ENCODE results near the gene SOWAHB. TPM values are rescaled to one million over a fixed set of nuclear protein-coding genes. Genes with fewer than 3 reads are reported as not detected.
A peak's percentile ranks its signal among the peaks of the same experiment; 100 is the strongest.

The SOWAHB gene
- total RNA-seq (2014; rRNA removed; shearing (Covaris generic)) = not detected in 2 replicates

- Histone ChIP-seq H3K36me3 (no peaks in the 10 kb centered on the region), H3K9me3 (replicated peaks) (no peaks in the 10 kb centered on the region), H3K4me1 (no peaks in the 10 kb centered on the region), H3K27ac (no peak within 1 kb of the TSS), H3K27me3 (no peaks in the 10 kb centered on the region; the same call in 1 of the 2 replicates), H3K4me3 (no peak within 1 kb of the TSS)
- no peak for DNase-seq
Observed at GRCh38 chr4:76897536-76898384, at the start of gene SOWAHB. TSS of gene SOWAHB (minus strand) at chr4:76898144. CDS start at chr4:76897849, 295 bp downstream.

GRCh38 chr4:76947369-76947768, 49.4 kb upstream of the SOWAHB start:
- Histone ChIP-seq H3K4me3 (no peak overlapping the region), H3K27ac (no peak overlapping the region), H3K9me3 (replicated peaks) (no peaks in the 10 kb centered on the region), H3K27me3 (no peaks in the 10 kb centered on the region), H3K4me1 (peaks cover 2% of the 10 kb centered on the region; the same call in 1 of the 2 replicates), H3K36me3 (peaks cover 15% of the 10 kb centered on the region)
- DNase-seq = no peak

GRCh38 chr4:76943790-76944189, 45.8 kb upstream of the SOWAHB start:
- H3K27ac ChIP-seq = no peak overlapping the region
- no peak overlapping the region for H3K4me3 ChIP-seq
- no peaks in the 10 kb centered on the region for H3K9me3 ChIP-seq (replicated peaks)
- H3K4me1 ChIP-seq = no peaks in the 10 kb centered on the region
- DNase-seq = no peak
- peaks cover 21% of the 10 kb centered on the region for H3K36me3 ChIP-seq
- H3K27me3 ChIP-seq = no peaks in the 10 kb centered on the region

GRCh38 chr4:76943129-76943620, 45.2 kb upstream of the SOWAHB start:
- no peak for DNase-seq
- peaks cover 21% of the 10 kb centered on the region for H3K36me3 ChIP-seq
- H3K4me3 ChIP-seq = no peak overlapping the region

GRCh38 chr4:76939184-76939583, 41.2 kb upstream of the SOWAHB start:
- no peaks in the 10 kb centered on the region for H3K9me3 ChIP-seq (replicated peaks)
- no peak overlapping the region for H3K27ac ChIP-seq
- no peak for DNase-seq
- peaks cover 16% of the 10 kb centered on the region; the same call in 1 of the 2 replicates for H3K36me3 ChIP-seq
- no peaks in the 10 kb centered on the region for H3K4me1 ChIP-seq
- H3K4me3 ChIP-seq = no peak overlapping the region
- H3K27me3 ChIP-seq = no peaks in the 10 kb centered on the region

More at GRCh38 chr4:76943129-76943620, 45.2 kb upstream of the SOWAHB start:
- H3K27ac ChIP-seq = no peak overlapping the region
- no peaks in the 10 kb centered on the region for H3K27me3 ChIP-seq
- H3K4me1 ChIP-seq = no peaks in the 10 kb centered on the region
- no peaks in the 10 kb centered on the region for H3K9me3 ChIP-seq (replicated peaks)

GRCh38 chr4:76931576-76932276, 33.8 kb upstream of the SOWAHB start:
- Histone ChIP-seq H3K36me3 (no peaks in the 10 kb centered on the region), H3K27me3 (no peaks in the 10 kb centered on the region), H3K27ac (no peak overlapping the region), H3K9me3 (replicated peaks) (no peaks in the 10 kb centered on the region), H3K4me3 (no peak overlapping the region), H3K4me1 (peaks cover 13% of the 10 kb centered on the region)
- DNase-seq = no peak

- Histone ChIP-seq H3K4me1 (peaks cover 13% of the 10 kb centered on the region), H3K36me3 (no peaks in the 10 kb centered on the region), H3K9me3 (replicated peaks) (no peaks in the 10 kb centered on the region), H3K4me3 (no peak overlapping the region), H3K27ac (no peak overlapping the region), H3K27me3 (no peaks in the 10 kb centered on the region)
- DNase-seq = peak; percentile 36 to 52
Observed at GRCh38 chr4:76931087-76931486, 33.1 kb upstream of the SOWAHB start.

GRCh38 chr4:76930685-76931084, 32.7 kb upstream of the SOWAHB start:
- peaks cover 13% of the 10 kb centered on the region for H3K4me1 ChIP-seq
- H3K4me3 ChIP-seq = no peak overlapping the region
- H3K27me3 ChIP-seq = no peaks in the 10 kb centered on the region
- H3K36me3 ChIP-seq = no peaks in the 10 kb centered on the region
- no peaks in the 10 kb centered on the region for H3K9me3 ChIP-seq (replicated peaks)
- H3K27ac ChIP-seq = no peak overlapping the region
- DNase-seq = no peak

GRCh38 chr4:76926841-76927240, 28.9 kb upstream of the SOWAHB start:
- no peak for DNase-seq
- no peak overlapping the region for H3K27ac ChIP-seq
- H3K36me3 ChIP-seq = no peaks in the 10 kb centered on the region
- no peaks in the 10 kb centered on the region for H3K27me3 ChIP-seq
- no peak overlapping the region for H3K4me3 ChIP-seq
- peaks cover 13% of the 10 kb centered on the region for H3K4me1 ChIP-seq
- no peaks in the 10 kb centered on the region for H3K9me3 ChIP-seq (replicated peaks)

GRCh38 chr4:76923619-76924357, 25.8 kb upstream of the SOWAHB start:
- no peaks in the 10 kb centered on the region for H3K36me3 ChIP-seq
- DNase-seq = no peak
- peaks cover 5% of the 10 kb centered on the region; the same call in 1 of the 2 replicates for H3K9me3 ChIP-seq (replicated peaks)
- no peaks in the 10 kb centered on the region for H3K27me3 ChIP-seq
- H3K4me1 ChIP-seq = no peaks in the 10 kb centered on the region
- no peak overlapping the region for H3K27ac ChIP-seq
- H3K4me3 ChIP-seq = no peak overlapping the region

GRCh38 chr4:76920715-76921114, 22.8 kb upstream of the SOWAHB start:
- no peaks in the 10 kb centered on the region for H3K27me3 ChIP-seq
- H3K4me1 ChIP-seq = no peaks in the 10 kb centered on the region
- H3K9me3 ChIP-seq (replicated peaks) = peaks cover 5% of the 10 kb centered on the region; the same call in 1 of the 2 replicates
- no peak overlapping the region for H3K27ac ChIP-seq
- no peak overlapping the region for H3K4me3 ChIP-seq
- no peaks in the 10 kb centered on the region for H3K36me3 ChIP-seq
- no peak for DNase-seq

- Histone ChIP-seq H3K27me3 (no peaks in the 10 kb centered on the region), H3K4me3 (no peak overlapping the region), H3K4me1 (no peaks in the 10 kb centered on the region), H3K9me3 (replicated peaks) (no peaks in the 10 kb centered on the region; the same call in 1 of the 2 replicates), H3K36me3 (no peaks in the 10 kb centered on the region; the same call in 1 of the 2 replicates), H3K27ac (no peak overlapping the region)
- no peak for DNase-seq
Observed at GRCh38 chr4:76909711-76910110, 11.8 kb upstream of the SOWAHB start.

- H3K4me3 ChIP-seq = no peak overlapping the region
- no peak for DNase-seq
- no peaks in the 10 kb centered on the region for H3K27me3 ChIP-seq
- no peaks in the 10 kb centered on the region for H3K36me3 ChIP-seq
- H3K4me1 ChIP-seq = no peaks in the 10 kb centered on the region
- no peak overlapping the region for H3K27ac ChIP-seq
- no peaks in the 10 kb centered on the region for H3K9me3 ChIP-seq (replicated peaks)
Observed at GRCh38 chr4:76905521-76905920, 7.6 kb upstream of the SOWAHB start.

GRCh38 chr4:76904646-76905190, 6.8 kb upstream of the SOWAHB start:
- no peaks in the 10 kb centered on the region for H3K27me3 ChIP-seq
- no peaks in the 10 kb centered on the region for H3K4me1 ChIP-seq
- DNase-seq = no peak
- H3K4me3 ChIP-seq = no peak overlapping the region
- H3K9me3 ChIP-seq (replicated peaks) = no peaks in the 10 kb centered on the region
- H3K36me3 ChIP-seq = no peaks in the 10 kb centered on the region
- H3K27ac ChIP-seq = no peak overlapping the region

Data from SJCRH30 (cell line).